IPS DF 6.9 (cell line): Measurements from ENCODE around the gene TRNAU1AP.
A peak's percentile ranks its signal among the peaks of the same experiment; 100 is the strongest.
"Not testable (repeated sequence)": the region's sequence is repeated elsewhere in the genome, so short reads cannot be mapped to it uniquely, and the experiment has no call there.

ENCODE experiments used
- DNase-seq: peaks from one replicate; pipeline ENCODE4 v3.0.0-alpha.2; 2013; ENCODE audit warnings: low read depth, low spot score
- H3K27ac ChIP-seq: one replicate; pipeline ENCODE4 v1.5.1; 2013; ENCODE audit warnings: low read length, control low read depth
- H3K27me3 ChIP-seq: 2 replicates; pipeline ENCODE4 v1.6.1; 2013; ENCODE audit warnings: mild to moderate bottlenecking, low read length; ENCODE audit not compliant: control insufficient read depth, insufficient read depth
- H3K36me3 ChIP-seq: 2 replicates; pipeline ENCODE4 v1.6.1; 2013; ENCODE audit warnings: low read length; ENCODE audit not compliant: control insufficient read depth, insufficient read depth
- H3K4me1 ChIP-seq: 2 replicates; pipeline ENCODE4 v1.6.1; 2013; ENCODE audit warnings: low read length; ENCODE audit not compliant: control insufficient read depth, insufficient read depth
- H3K4me3 ChIP-seq: 2 replicates; pipeline ENCODE4 v1.5.1; 2013; ENCODE audit warnings: mild to moderate bottlenecking, low read length
- H3K9me3 ChIP-seq: 2 replicates; pipeline ENCODE4 v1.6.1; 2013; ENCODE audit warnings: low read length, inconsistent platforms; ENCODE audit not compliant: control insufficient read depth, insufficient read depth
- WGBS: extraction: QIAGEN DNeasy Blood & Tissue Kit; methylation state at CpG from one replicate; pipeline ENCODE4 v1.1.7; 2013; ENCODE audit warnings: mixed read lengths, missing lambda C conversion rate; ENCODE audit not compliant: insufficient read length, insufficient coverage; 5-methylcytosine and 5-hydroxymethylcytosine counted together

Gene TRNAU1AP

GRCh38 chr1:28591708-28592320, 38.9 kb downstream of the TRNAU1AP start, which contains the start of gene RAB42:
Gene RAB42, plus strand, starts transcription at chr1:28592265. Its CDS starts 247 bp downstream, at chr1:28592512.
- Histone ChIP-seq H3K36me3 (no peaks in the 10 kb centered on the region), H3K4me3 (peak within 1 kb of the TSS; percentile 65; the same call in 1 of the 2 replicates), H3K27ac (no peak within 1 kb of the TSS), H3K9me3 (no peaks in the 10 kb centered on the region), H3K27me3 (no peaks in the 10 kb centered on the region), H3K4me1 (peaks cover 5% of the 10 kb centered on the region)
- no CpG with 5 or more reads among the region's 13 CpGs for WGBS
- DNase-seq, result no peak

GRCh38 chr1:28592321-28593071, 39.6 kb downstream of the TRNAU1AP start:
- Histone ChIP-seq H3K27me3 (no peaks in the 10 kb centered on the region), H3K4me1 (peaks cover 5% of the 10 kb centered on the region), H3K9me3 (no peaks in the 10 kb centered on the region), H3K4me3 (peak overlapping the region; percentile 65; the same call in 1 of the 2 replicates), H3K36me3 (no peaks in the 10 kb centered on the region), H3K27ac (no peak overlapping the region)
- DNase-seq, result no peak
- WGBS, result no CpG with 5 or more reads among the region's 81 CpGs

- no CpG with 5 or more reads among the region's 3 CpGs for WGBS
- not testable (repeated sequence) for H3K9me3 ChIP-seq, H3K27me3 ChIP-seq, H3K4me3 ChIP-seq, H3K27ac ChIP-seq, H3K36me3 ChIP-seq, DNase-seq, H3K4me1 ChIP-seq
These were observed 41.1 kb downstream of the TRNAU1AP start for GRCh38 chr1:28593988-28594356.

- H3K4me1 ChIP-seq, H3K4me3 ChIP-seq, H3K27me3 ChIP-seq, DNase-seq, H3K36me3 ChIP-seq, H3K9me3 ChIP-seq, H3K27ac ChIP-seq: not testable (repeated sequence)
- WGBS, result no CpG with 5 or more reads among the region's 7 CpGs
These were observed 42.0 kb downstream of the TRNAU1AP start for GRCh38 chr1:28594686-28595411.

- H3K4me3 ChIP-seq, result no peak overlapping the region
- no peaks in the 10 kb centered on the region for H3K9me3 ChIP-seq
- peaks cover 5% of the 10 kb centered on the region for H3K4me1 ChIP-seq
- DNase-seq, result no peak
- no CpG with 5 or more reads among the region's 10 CpGs for WGBS
- H3K27ac ChIP-seq, result no peak overlapping the region
- no peaks in the 10 kb centered on the region for H3K27me3 ChIP-seq
- H3K36me3 ChIP-seq, result no peaks in the 10 kb centered on the region
These were observed 42.7 kb downstream of the TRNAU1AP start for GRCh38 chr1:28595412-28596191.

- not testable (repeated sequence) for H3K4me3 ChIP-seq, H3K9me3 ChIP-seq, H3K4me1 ChIP-seq, H3K27me3 ChIP-seq, DNase-seq, H3K27ac ChIP-seq, H3K36me3 ChIP-seq
- no CpG with 5 or more reads among the region's 11 CpGs for WGBS
These were observed 43.4 kb downstream of the TRNAU1AP start for GRCh38 chr1:28596276-28596675.

DNA sequence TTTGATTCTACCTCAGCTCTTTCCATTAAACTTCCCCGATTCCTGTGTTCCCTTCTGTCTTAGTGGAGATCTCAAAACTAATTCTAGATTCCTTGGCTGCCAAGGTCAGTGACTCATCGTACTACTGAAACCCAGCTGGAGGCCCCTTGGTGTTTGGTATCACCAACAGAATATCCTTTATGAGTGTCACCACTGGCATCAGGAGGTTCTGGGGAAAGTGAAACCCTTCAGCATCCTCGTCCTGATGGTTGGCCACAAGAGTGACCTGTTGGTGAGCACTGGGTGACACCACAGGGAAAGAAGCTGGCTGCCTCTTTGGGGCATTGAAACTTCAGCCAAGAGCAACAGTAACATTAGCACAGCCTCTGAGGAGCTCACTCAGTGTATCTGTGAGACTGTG, 48.8 kb downstream of the TRNAU1AP start:
- H3K9me3 ChIP-seq, result no peaks in the 10 kb centered on the region
- no peaks in the 10 kb centered on the region for H3K27me3 ChIP-seq
- H3K36me3 ChIP-seq, result peaks cover 3% of the 10 kb centered on the region; the same call in 1 of the 2 replicates
- no CpG with 5 or more reads among the region's 3 CpGs for WGBS
- no peak overlapping the region for H3K4me3 ChIP-seq
- no peaks in the 10 kb centered on the region for H3K4me1 ChIP-seq
- DNase-seq, result no peak
- no peak overlapping the region for H3K27ac ChIP-seq

DNA sequence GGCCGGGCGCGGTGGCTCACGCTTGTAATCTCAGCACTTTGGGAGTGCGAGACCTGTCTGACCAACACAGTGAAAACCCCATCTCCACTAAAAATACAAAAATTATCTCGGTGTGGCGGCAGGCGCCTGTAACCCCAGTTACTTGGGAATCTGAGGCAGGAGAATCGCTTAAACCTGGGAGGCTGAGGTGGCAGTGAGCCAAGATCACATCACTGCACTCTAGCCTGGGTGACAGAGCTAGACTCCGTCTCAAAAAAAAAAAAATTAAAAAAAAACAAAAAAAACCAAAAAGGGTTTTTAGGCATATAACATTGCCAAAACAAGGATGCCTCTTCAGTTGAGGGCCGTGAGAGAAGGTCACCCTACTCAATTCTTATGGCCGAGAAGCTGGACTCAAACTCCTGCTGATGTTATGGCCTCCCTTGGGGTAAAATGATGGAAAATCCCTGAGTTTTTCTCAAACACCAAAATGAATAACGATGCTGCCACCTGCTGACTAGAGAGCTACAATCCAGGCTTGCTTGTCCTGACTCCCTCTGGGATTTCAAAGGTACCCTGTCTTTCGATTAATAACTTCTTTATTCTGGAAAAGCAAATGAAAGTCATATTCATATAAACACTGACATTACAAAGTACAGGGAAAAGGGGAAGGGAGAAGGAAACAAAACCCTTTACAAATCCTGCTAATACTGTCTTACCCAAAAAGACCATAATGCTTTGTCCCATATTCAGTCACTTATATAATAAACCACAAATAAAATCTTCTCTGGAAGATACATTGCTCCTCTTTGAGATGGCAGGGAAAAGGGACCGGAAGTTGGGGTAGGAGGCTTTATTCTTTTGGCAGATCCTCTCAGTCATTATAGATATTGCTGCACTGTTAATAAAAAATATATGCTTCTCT, 49.9 kb downstream of the TRNAU1AP start:
- Histone ChIP-seq H3K27me3 (no peaks in the 10 kb centered on the region; the same call in 1 of the 2 replicates), H3K4me3 (no peak overlapping the region), H3K4me1 (no peaks in the 10 kb centered on the region), H3K36me3 (peaks cover 3% of the 10 kb centered on the region; the same call in 1 of the 2 replicates), H3K27ac (no peak overlapping the region), H3K9me3 (no peaks in the 10 kb centered on the region)
- DNase-seq, result no peak
- WGBS, result no CpG with 5 or more reads among the region's 15 CpGs

- Histone ChIP-seq H3K27me3 (no peaks in the 10 kb centered on the region; the same call in 1 of the 2 replicates), H3K27ac (no peak overlapping the region), H3K4me3 (no peak overlapping the region), H3K4me1 (no peaks in the 10 kb centered on the region), H3K36me3 (peaks cover 3% of the 10 kb centered on the region; the same call in 1 of the 2 replicates), H3K9me3 (no peaks in the 10 kb centered on the region)
- WGBS, result no CpG with 5 or more reads among the region's 5 CpGs
- no peak for DNase-seq
These were observed 51.5 kb downstream of the TRNAU1AP start for GRCh38 chr1:28604411-28604810.
